ENCODE data around the gene FHAD1. TPM values are rescaled to one million over a fixed set of nuclear protein-coding genes. Genes with fewer than 3 reads are reported as not detected.

FHAD1 gene
- total RNA-seq, 4 donors from 2014 or later = under 0.01 to 0.26 (median 0.06) TPM; not detected in 1

GRCh38 chr1:15357612-15358207, 110.7 kb downstream of the FHAD1 start:
- Histone ChIP-seq H3K4me3 (no peak overlapping the region), H3K27ac (replicated peaks in 1 of 4) (no peak overlapping the region), H3K4me1 (no peaks in the 10 kb centered on the region), H3K36me3 (no peaks in the 10 kb centered on the region), H3K9me3 (no peaks in the 10 kb centered on the region), H3K27me3 (no peaks in the 10 kb centered on the region)
- intact Hi-C loops (cut with DNase I) = no loop called here
- 78% methylated on average over 8 of the region's 8 CpGs for whole genome bisulfite sequencing
- no peak for DNase-seq (ENCODE audit: extremely low spot score)
- TF ChIP-seq EP300 (IDR thresholded peaks at IDR 0.05) (no peak), POLR2AphosphoS5 (IDR thresholded peaks at IDR 0.05) (no peak), CTCF (IDR thresholded peaks at IDR 0.05) (no peak), POLR2A (IDR thresholded peaks at IDR 0.05; ENCODE audit: low read depth) (no peak)

GRCh38 chr1:15358565-15359133, 111.6 kb downstream of the FHAD1 start:
- DNase-seq (ENCODE audit: extremely low spot score) = no peak
- Histone ChIP-seq H3K27ac (replicated peaks in 1 of 4) (no peak overlapping the region), H3K4me3 (no peak overlapping the region), H3K27me3 (no peaks in the 10 kb centered on the region), H3K9me3 (no peaks in the 10 kb centered on the region), H3K4me1 (no peaks in the 10 kb centered on the region), H3K36me3 (no peaks in the 10 kb centered on the region)
- intact Hi-C loops (cut with DNase I) = no loop called here
- WGBS = 92% methylated on average over 20 of the region's 20 CpGs
- TF ChIP-seq POLR2A (IDR thresholded peaks at IDR 0.05; ENCODE audit: low read depth) (no peak), CTCF (IDR thresholded peaks at IDR 0.05) (no peak), POLR2AphosphoS5 (IDR thresholded peaks at IDR 0.05) (no peak)

GRCh38 chr1:15360700-15361099, 113.7 kb downstream of the FHAD1 start:
- Histone ChIP-seq H3K27me3 (no peaks in the 10 kb centered on the region), H3K4me3 (no peak overlapping the region), H3K27ac (replicated peaks in 1 of 4) (no peak overlapping the region), H3K36me3 (no peaks in the 10 kb centered on the region), H3K9me3 (no peaks in the 10 kb centered on the region), H3K4me1 (no peaks in the 10 kb centered on the region)
- intact Hi-C loops (cut with DNase I) = no loop called here
- WGBS = 91% methylated on average over 13 of the region's 14 CpGs
- TF ChIP-seq CTCF (IDR thresholded peaks at IDR 0.05) = no peak
- no peak for DNase-seq (ENCODE audit: extremely low spot score)

- no peak for TF ChIP-seq POLR2AphosphoS5 (IDR thresholded peaks at IDR 0.05)
- no peak for TF ChIP-seq EP300 (IDR thresholded peaks at IDR 0.05)
- no peaks in the 10 kb centered on the region for H3K36me3 ChIP-seq
- WGBS = 95% methylated on average over 13 of the region's 13 CpGs
- H3K27me3 ChIP-seq = no peaks in the 10 kb centered on the region
- no peaks in the 10 kb centered on the region for H3K9me3 ChIP-seq
- no peak for DNase-seq (ENCODE audit: extremely low spot score)
- intact Hi-C loops (cut with DNase I) = no loop called here
- H3K4me3 ChIP-seq = no peak overlapping the region
- H3K4me1 ChIP-seq = no peaks in the 10 kb centered on the region
- no peak overlapping the region for H3K27ac ChIP-seq (replicated peaks in 1 of 4)
Measured at GRCh38 chr1:15362096-15362736, 115.2 kb downstream of the FHAD1 start.

GRCh38 chr1:15362737-15363128, 115.7 kb downstream of the FHAD1 start:
- Histone ChIP-seq H3K27ac (replicated peaks in 1 of 4) (no peak overlapping the region), H3K9me3 (no peaks in the 10 kb centered on the region), H3K4me1 (no peaks in the 10 kb centered on the region), H3K36me3 (no peaks in the 10 kb centered on the region), H3K4me3 (no peak overlapping the region), H3K27me3 (no peaks in the 10 kb centered on the region)
- TF ChIP-seq CTCF (IDR thresholded peaks at IDR 0.05) (no peak), POLR2AphosphoS5 (IDR thresholded peaks at IDR 0.05) (no peak), POLR2A (IDR thresholded peaks at IDR 0.05; ENCODE audit: low read depth) (no peak), EP300 (IDR thresholded peaks at IDR 0.05) (no peak)
- 91% methylated on average over 4 of the region's 4 CpGs for WGBS
- no peak for DNase-seq (ENCODE audit: extremely low spot score)
- intact Hi-C loops (cut with DNase I) = no loop called here

Measured in esophagus muscularis mucosa (tissue), 4 donors.